Mucosa of descending colon (tissue), 3 donors: ENCODE results near the gene THAP11. TPM values are rescaled to one million over a fixed set of nuclear protein-coding genes. Genes with fewer than 3 reads are reported as not detected.

Experiments used
- ATAC-seq: fragments of 200-7000 bp; cut with Tn5 transposase; one replicate; pipeline ENCODE4 v1.9.1; 2020; ENCODE audit warnings: mild to moderate bottlenecking, moderate library complexity
- DNase-seq, 3 donors: peaks; one replicate each; pipeline ENCODE4 v3.0.0-alpha.2; 2020
- H3K36me3 ChIP-seq: fragments of 200-600 bp; one replicate; pipeline ENCODE4 v1.8.0; 2021; ENCODE audit warnings: low read depth, mild to moderate bottlenecking
- H3K4me1 ChIP-seq: fragments of 200-600 bp; one replicate; pipeline ENCODE4 v1.8.0; 2021; ENCODE audit warnings: low read depth, mild to moderate bottlenecking
- H3K4me3 ChIP-seq: fragments of 200-600 bp; one replicate; pipeline ENCODE4 v1.8.0; 2021; ENCODE audit warnings: mild to moderate bottlenecking
- H3K9me3 ChIP-seq: fragments of 200-600 bp; one replicate; pipeline ENCODE4 v1.8.0; 2021; ENCODE audit warnings: mild to moderate bottlenecking
- CTCF ChIP-seq: fragments of 200-600 bp; IDR thresholded peaks from one replicate; pipeline ENCODE4 v1.8.0; 2022; ENCODE audit warnings: antibody characterized with exemption, mild to moderate bottlenecking
- intact Hi-C, 2 donors: fragments of 100-400 bp; cut with DNase I in 1 of 2; cut with micrococcal nuclease in 1 of 2; formaldehyde crosslinking; loops; one replicate each; pipeline versions ENCODE4 v1.11.0 to v1.11.1; 2022; cut with DNase I, micrococcal nuclease
- total RNA-seq, 3 donors: library from RNA; stranded (reverse); fragmentation: NEBNext Ultra II Directional in 2 of 3; extraction: Animal tissue kit (Norgen Biotek cat#: 25700) in 2 of 3; gene quantifications; one replicate each; pipeline versions ENCODE4 v1.2.1 to v1.2.4, GENCODE V29; 2021 to 2023
- donor health status: DM: no; HTN: no; CAD: no; lungs with moderate emphysema.
- donor health status: DM: no; HTN: no; CAD: no.
- donor health status: DM: no; HTN: yes; CAD: no.

THAP11 gene
- total RNA-seq, 3 donors from 2014 or later, result 18.1 to 43.3 (median 20.5) TPM

DNA sequence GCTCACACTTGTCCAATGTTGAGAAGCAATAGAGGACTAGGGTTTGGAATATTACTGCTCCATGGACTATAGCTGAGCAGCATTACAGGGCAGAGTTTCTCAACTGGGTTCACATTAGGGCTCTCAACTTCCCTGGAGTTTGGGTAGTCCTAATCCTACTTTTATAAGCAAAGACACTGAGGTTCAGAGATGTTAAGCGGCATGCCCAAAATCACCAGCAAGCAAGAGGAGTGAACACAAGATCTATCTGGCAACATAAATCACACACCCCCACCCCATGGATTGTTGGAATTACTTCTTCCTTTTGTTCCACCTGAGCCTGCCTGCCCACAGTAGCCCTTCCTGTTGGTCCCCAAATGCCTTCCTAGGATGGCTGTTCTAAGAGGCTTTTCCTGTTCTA is 30.2 kb upstream of the THAP11 start:
- Histone ChIP-seq H3K9me3 (no peaks in the 10 kb centered on the region), H3K36me3 (no peaks in the 10 kb centered on the region), H3K4me3 (no peak overlapping the region), H3K4me1 (peaks cover 9% of the 10 kb centered on the region)
- intact Hi-C loops, result loop anchor here in 1 of 2 donors (10.0 kb wide), 1 partner anchor 113 kb away; no protein-coding TSS in a partner anchor
- no peak for DNase-seq
- ATAC-seq, result no peak
- no peak for TF ChIP-seq CTCF

- Histone ChIP-seq H3K9me3 (no peaks in the 10 kb centered on the region), H3K36me3 (no peaks in the 10 kb centered on the region), H3K4me1 (peaks cover 3% of the 10 kb centered on the region), H3K4me3 (no peak overlapping the region)
- ATAC-seq (peak; percentile 90), DNase-seq (peak in 2 of 3 donors; percentile 58 to 78)
- intact Hi-C loops, result loop anchor here in 1 of 2 donors (10.0 kb wide), 1 partner anchor 110 kb away; no protein-coding TSS in a partner anchor
- TF ChIP-seq CTCF, result no peak
Observed at GRCh38 chr16:67814567-67814966, 27.6 kb upstream of the THAP11 start.

- DNase-seq (no peak), ATAC-seq (no peak)
- Histone ChIP-seq H3K4me3 (no peak overlapping the region), H3K36me3 (no peaks in the 10 kb centered on the region), H3K4me1 (peaks cover 3% of the 10 kb centered on the region), H3K9me3 (no peaks in the 10 kb centered on the region)
- no peak for TF ChIP-seq CTCF
- intact Hi-C loops, result no loop called here
Observed at GRCh38 chr16:67820608-67821259, 21.4 kb upstream of the THAP11 start.

DNA sequence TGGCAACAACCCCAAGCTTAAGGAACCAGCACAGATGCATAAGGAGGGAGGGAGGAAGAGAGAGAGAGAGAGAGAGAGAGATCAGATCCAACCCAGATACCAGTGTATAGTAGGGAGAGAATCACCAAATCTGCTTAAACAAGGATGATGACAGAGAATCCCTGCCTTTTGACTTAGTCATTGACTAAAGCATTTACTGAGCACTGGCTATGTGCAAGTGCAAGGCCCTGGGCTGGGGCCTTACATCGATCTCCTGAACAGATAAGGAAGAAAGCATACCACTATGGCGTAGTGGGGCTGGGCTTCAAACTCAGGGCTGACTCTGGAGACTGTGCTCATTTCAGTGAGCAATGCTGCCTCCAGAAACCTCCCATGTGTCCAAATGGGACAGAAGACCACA is 19.6 kb upstream of the THAP11 start:
- TF ChIP-seq CTCF, result no peak
- intact Hi-C loops, result no loop called here
- DNase-seq, result no peak
- Histone ChIP-seq H3K36me3 (no peaks in the 10 kb centered on the region), H3K4me1 (no peaks in the 10 kb centered on the region), H3K9me3 (no peaks in the 10 kb centered on the region), H3K4me3 (no peak overlapping the region)
- no peak for ATAC-seq

DNA sequence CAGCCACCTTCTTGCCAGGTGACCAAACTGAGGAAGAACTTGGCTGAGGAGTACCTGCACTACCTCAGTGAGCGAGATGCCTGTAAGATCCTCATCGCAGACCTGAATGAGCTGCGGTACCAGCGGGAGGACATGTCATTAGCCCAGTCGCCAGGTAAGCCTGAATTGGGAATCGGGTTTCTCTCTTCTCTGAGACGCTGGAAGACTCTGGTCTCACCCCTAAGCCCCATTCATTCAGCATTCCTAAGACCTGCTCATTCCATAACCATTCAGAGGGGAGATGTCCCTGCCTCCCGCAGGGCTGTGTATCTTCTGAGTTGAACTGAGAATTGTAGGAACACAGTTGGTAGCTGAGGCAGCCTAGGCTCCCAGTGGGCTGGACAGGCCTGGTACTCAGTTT is 17.0 kb upstream of the THAP11 start:
- DNase-seq, result no peak
- H3K4me3 ChIP-seq, result no peak overlapping the region
- H3K36me3 ChIP-seq, result no peaks in the 10 kb centered on the region
- no peaks in the 10 kb centered on the region for H3K9me3 ChIP-seq
- no peak for TF ChIP-seq CTCF
- ATAC-seq, result no peak
- intact Hi-C loops, result no loop called here
- no peaks in the 10 kb centered on the region for H3K4me1 ChIP-seq
